Fibroblast of lung (primary cell): Measurements from ENCODE around the gene XRCC4. TPM values are rescaled to one million over a fixed set of nuclear protein-coding genes. Genes with fewer than 3 reads are reported as not detected.

Source experiments
- DNase-seq, 2 donors: peaks; one replicate each; pipeline versions ENCODE4 v3.0.0 to v3.0.0-alpha.2; 2010; ENCODE audit warnings: low read depth in 2 of 2
- H2AFZ ChIP-seq: 2 replicates; pipeline ENCODE4 v1.5.1; 2012; ENCODE audit warnings: low read length, control low read depth, inconsistent platforms
- H3K27ac ChIP-seq: 2 replicates; pipeline ENCODE4 v1.5.1; 2011; ENCODE audit warnings: low read length, control low read depth; ENCODE audit not compliant: insufficient read depth
- H3K27me3 ChIP-seq: 2 replicates; pipeline ENCODE4 v1.5.1; 2011; ENCODE audit warnings: mild to moderate bottlenecking, low read length; ENCODE audit not compliant: control insufficient read depth, insufficient read depth
- H3K36me3 ChIP-seq: 2 replicates; pipeline ENCODE4 v1.5.1; 2011; ENCODE audit warnings: low read length; ENCODE audit not compliant: control insufficient read depth, insufficient read depth
- H3K4me1 ChIP-seq: 2 replicates; pipeline ENCODE4 v1.5.1; 2011; ENCODE audit warnings: low read length; ENCODE audit not compliant: control insufficient read depth, insufficient read depth; ENCODE audit errors: extremely low read depth
- H3K4me2 ChIP-seq: 2 replicates; pipeline ENCODE4 v1.5.1; 2011; ENCODE audit warnings: low read length, control low read depth; ENCODE audit not compliant: insufficient read depth; ENCODE audit errors: extremely low read depth
- H3K4me3 ChIP-seq, 4 experiments: fragments of 200-600 bp in 1 of 4; sonication (generic) in 1 of 4; replicated peaks in 1 of 4; 2 replicates each; pipeline ENCODE4 v1.5.1; 2011 to 2016; ENCODE audit warnings: low read length in 4 of 4, low read depth in 3 of 4, mild to moderate bottlenecking in 3 of 4, control low read depth in 2 of 4, inconsistent platforms in 1 of 4, mixed read lengths in 1 of 4; ENCODE audit not compliant: insufficient read depth in 1 of 4; ENCODE audit errors: control extremely low read depth in 1 of 4
- H3K79me2 ChIP-seq: 2 replicates; pipeline ENCODE4 v1.5.1; 2012; ENCODE audit warnings: mild to moderate bottlenecking, low read length, inconsistent platforms; ENCODE audit not compliant: control insufficient read depth, insufficient read depth
- H3K9ac ChIP-seq: 2 replicates; pipeline ENCODE4 v1.5.1; 2011; ENCODE audit warnings: mild to moderate bottlenecking, low read length, control low read depth; ENCODE audit not compliant: insufficient read depth
- H3K9me3 ChIP-seq: 2 replicates; pipeline ENCODE4 v1.5.1; 2012; ENCODE audit warnings: low read depth, low read length; ENCODE audit not compliant: control insufficient read depth, insufficient read depth
- H4K20me1 ChIP-seq: 2 replicates; pipeline ENCODE4 v1.5.1; 2011; ENCODE audit warnings: low read length; ENCODE audit not compliant: control insufficient read depth, insufficient read depth; ENCODE audit errors: extremely low read depth
- EZH2 ChIP-seq: IDR thresholded peaks from 2 replicates; pipeline ENCODE4 v1.5.1; 2012; ENCODE audit warnings: low read length, control low read depth, mild to moderate bottlenecking; ENCODE audit errors: missing control alignments
- polyA plus RNA-seq, 2 donors: library from polyadenylated mRNA; depleted of rRNA in 1 of 2; stranded (reverse) in 1 of 2; unstranded in 1 of 2; fragments of >200 nt; gene quantifications; 2 replicates each; pipeline ENCODE4 v1.2.1, GENCODE V29; 2011 to 2012; ENCODE audit warnings: missing spikeins in 1 of 2
- total RNA-seq: library from RNA; depleted of rRNA; stranded (reverse); fragments of >200 nt; gene quantifications from 2 replicates; pipeline ENCODE4 v1.2.1, GENCODE V29; 2014
- TF ChIP-seq, protein P1 (sequence below), 2 donors: IDR thresholded peaks in 1 of 2; conservative IDR thresholded peaks in 1 of 2; 1 replicate in 1 of 2; 2 replicates in 1 of 2; pipeline ENCODE4 v1.5.1; 2011 to 2012; ENCODE audit warnings: low read length in 2 of 2, control low read depth in 1 of 2, inconsistent platforms in 1 of 2, low read depth in 1 of 2, mild to moderate bottlenecking in 1 of 2

XRCC4 gene
- total and polyA plus RNA-seq, 2 donors (not counting 1 experiment from before 2014, with no cell fraction given) = 7.5 to 7.6 TPM

- Histone ChIP-seq H3K4me1 (no peaks in the 10 kb centered on the region), H3K4me3 (no peak overlapping the region), H3K27ac (no peak overlapping the region), H2AFZ (no peak overlapping the region), H3K9me3 (no peaks in the 10 kb centered on the region), H3K4me2 (no peak overlapping the region), H3K9ac (no peak overlapping the region), H3K27me3 (no peaks in the 10 kb centered on the region), H3K36me3 (no peaks in the 10 kb centered on the region), H4K20me1 (no peaks in the 10 kb centered on the region), H3K79me2 (no peaks in the 10 kb centered on the region)
- TF ChIP-seq, protein P1, sequence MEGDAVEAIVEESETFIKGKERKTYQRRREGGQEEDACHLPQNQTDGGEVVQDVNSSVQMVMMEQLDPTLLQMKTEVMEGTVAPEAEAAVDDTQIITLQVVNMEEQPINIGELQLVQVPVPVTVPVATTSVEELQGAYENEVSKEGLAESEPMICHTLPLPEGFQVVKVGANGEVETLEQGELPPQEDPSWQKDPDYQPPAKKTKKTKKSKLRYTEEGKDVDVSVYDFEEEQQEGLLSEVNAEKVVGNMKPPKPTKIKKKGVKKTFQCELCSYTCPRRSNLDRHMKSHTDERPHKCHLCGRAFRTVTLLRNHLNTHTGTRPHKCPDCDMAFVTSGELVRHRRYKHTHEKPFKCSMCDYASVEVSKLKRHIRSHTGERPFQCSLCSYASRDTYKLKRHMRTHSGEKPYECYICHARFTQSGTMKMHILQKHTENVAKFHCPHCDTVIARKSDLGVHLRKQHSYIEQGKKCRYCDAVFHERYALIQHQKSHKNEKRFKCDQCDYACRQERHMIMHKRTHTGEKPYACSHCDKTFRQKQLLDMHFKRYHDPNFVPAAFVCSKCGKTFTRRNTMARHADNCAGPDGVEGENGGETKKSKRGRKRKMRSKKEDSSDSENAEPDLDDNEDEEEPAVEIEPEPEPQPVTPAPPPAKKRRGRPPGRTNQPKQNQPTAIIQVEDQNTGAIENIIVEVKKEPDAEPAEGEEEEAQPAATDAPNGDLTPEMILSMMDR (conservative IDR thresholded peaks at IDR 0.05 in 1 of 2, IDR thresholded peaks at IDR 0.05 in 1 of 2; ENCODE audit: low read depth in 1 of 2, low read length in 2 of 2) = no peak
- no peak for TF ChIP-seq EZH2
- DNase-seq = no peak
Measured at GRCh38 chr5:83299353-83299752, 222.0 kb downstream of the XRCC4 start.

GRCh38 chr5:83306572-83307241 lies 229.4 kb downstream of the XRCC4 start:
- H3K9ac ChIP-seq = no peak overlapping the region
- H3K4me2 ChIP-seq = peak overlapping the region; percentile 59
- no peaks in the 10 kb centered on the region for H3K27me3 ChIP-seq
- H3K27ac ChIP-seq = peak overlapping the region; percentile 0
- no peaks in the 10 kb centered on the region for H4K20me1 ChIP-seq
- H2AFZ ChIP-seq = peak overlapping the region; percentile 53
- peaks cover 3% of the 10 kb centered on the region for H3K4me1 ChIP-seq
- no peaks in the 10 kb centered on the region for H3K79me2 ChIP-seq
- H3K9me3 ChIP-seq = no peaks in the 10 kb centered on the region
- peak; percentile 91 to 96 for DNase-seq
- H3K4me3 ChIP-seq = no peak overlapping the region
- TF ChIP-seq EZH2 = no peak
- no peaks in the 10 kb centered on the region for H3K36me3 ChIP-seq

GRCh38 chr5:83312663-83313062 lies 235.3 kb downstream of the XRCC4 start:
- Histone ChIP-seq H3K4me1 (peaks cover 2% of the 10 kb centered on the region), H3K79me2 (no peaks in the 10 kb centered on the region), H3K4me2 (no peak overlapping the region), H3K27me3 (no peaks in the 10 kb centered on the region), H3K36me3 (no peaks in the 10 kb centered on the region), H4K20me1 (no peaks in the 10 kb centered on the region), H2AFZ (no peak overlapping the region), H3K9ac (no peak overlapping the region), H3K4me3 (no peak overlapping the region), H3K9me3 (no peaks in the 10 kb centered on the region), H3K27ac (no peak overlapping the region)
- TF ChIP-seq, protein P1 (conservative IDR thresholded peaks at IDR 0.05 in 1 of 2, IDR thresholded peaks at IDR 0.05 in 1 of 2; ENCODE audit: low read depth in 1 of 2, low read length in 2 of 2) = no peak
- TF ChIP-seq EZH2 = no peak
- DNase-seq = no peak
